Activated T-helper 1 cell treated with anti-CD3 and anti-CD28 coated beads, Interleukin-12 subunit alpha, Interleukin-12 subunit beta, Interleukin-2, Interleukin-4 antibody, amounts not matched to agents 30 ng/mL and 10 ng/mL and 1 ng/mL, durations not matched to agents 14 hours and 24 hours and 36 hours (primary cell): ENCODE results near the gene RRP9. TPM values are rescaled to one million over a fixed set of nuclear protein-coding genes. Genes with fewer than 3 reads are reported as not detected.
"Not testable (repeated sequence)": the region's sequence is repeated elsewhere in the genome, so short reads cannot be mapped to it uniquely, and the experiment has no call there.

Source experiments
- DNase-seq: peaks from one replicate; pipeline ENCODE4 v3.0.0; 2021; ENCODE audit warnings: low spot score
- H3K27ac Mint-ChIP-seq: one replicate; pipeline ENCODE4 v1.8.0; 2021; ENCODE audit warnings: mild to moderate bottlenecking, mixed read lengths
- H3K27me3 Mint-ChIP-seq: one replicate; pipeline ENCODE4 v1.8.0; 2022; ENCODE audit warnings: mild to moderate bottlenecking, moderate library complexity, mixed read lengths; ENCODE audit not compliant: insufficient read depth
- H3K36me3 Mint-ChIP-seq: one replicate; pipeline ENCODE4 v1.8.0; 2021; ENCODE audit warnings: low read depth, mixed read lengths
- H3K4me1 Mint-ChIP-seq: one replicate; pipeline ENCODE4 v1.8.0; 2021; ENCODE audit warnings: low read depth, mixed read lengths
- H3K4me3 Mint-ChIP-seq: one replicate; pipeline ENCODE4 v1.8.0; 2021; ENCODE audit warnings: mild to moderate bottlenecking, moderate library complexity, mixed read lengths
- H3K9me3 Mint-ChIP-seq: one replicate; pipeline ENCODE4 v1.8.0; 2021; ENCODE audit warnings: mixed read lengths
- intact Hi-C: fragments of 100-400 bp; cut with micrococcal nuclease; formaldehyde crosslinking; loops from one replicate; pipeline ENCODE4 v1.15.1; 2024
- total RNA-seq: library from RNA; stranded (reverse); gene quantifications from 2 replicates; pipeline ENCODE4 v1.2.3, GENCODE V29; 2022

Gene RRP9
- total RNA-seq, 1 donor from 2014 or later: 91.8 TPM

- no peak overlapping the region for H3K4me3 Mint-ChIP-seq
- H3K4me1 Mint-ChIP-seq: peaks cover 36% of the 10 kb centered on the region
- H3K36me3 Mint-ChIP-seq: peaks cover 41% of the 10 kb centered on the region
- no peaks in the 10 kb centered on the region for H3K27me3 Mint-ChIP-seq
- DNase-seq: no peak
- H3K27ac Mint-ChIP-seq: no peak overlapping the region
- H3K9me3 Mint-ChIP-seq: no peaks in the 10 kb centered on the region
- intact Hi-C loops: no loop called here
Measured at GRCh38 chr3:51937014-51937413, 4.7 kb downstream of the RRP9 start.

- Mint-ChIP-seq H3K4me3 (no peak overlapping the region), H3K9me3 (no peaks in the 10 kb centered on the region), H3K36me3 (peaks cover 43% of the 10 kb centered on the region), H3K27me3 (no peaks in the 10 kb centered on the region), H3K27ac (no peak overlapping the region), H3K4me1 (peaks cover 36% of the 10 kb centered on the region)
- no peak for DNase-seq
- intact Hi-C loops: no loop called here
Measured at GRCh38 chr3:51935886-51936755, 5.6 kb downstream of the RRP9 start.

GRCh38 chr3:51934991-51935885 is 6.5 kb downstream of the RRP9 start:
- Mint-ChIP-seq H3K36me3 (peaks cover 41% of the 10 kb centered on the region), H3K27ac (no peak overlapping the region), H3K9me3 (no peaks in the 10 kb centered on the region), H3K4me3 (no peak overlapping the region), H3K4me1 (peaks cover 27% of the 10 kb centered on the region), H3K27me3 (no peaks in the 10 kb centered on the region)
- intact Hi-C loops: no loop called here
- DNase-seq: no peak

GRCh38 chr3:51934139-51934850 is 7.4 kb downstream of the RRP9 start:
- Mint-ChIP-seq H3K4me3 (no peak overlapping the region), H3K36me3 (peaks cover 40% of the 10 kb centered on the region), H3K27ac (no peak overlapping the region), H3K9me3 (no peaks in the 10 kb centered on the region), H3K4me1 (peaks cover 17% of the 10 kb centered on the region), H3K27me3 (no peaks in the 10 kb centered on the region)
- intact Hi-C loops: no loop called here
- DNase-seq: no peak

- Mint-ChIP-seq H3K4me1 (peaks cover 13% of the 10 kb centered on the region), H3K9me3 (no peaks in the 10 kb centered on the region), H3K27ac (no peak overlapping the region), H3K27me3 (no peaks in the 10 kb centered on the region), H3K36me3 (peaks cover 36% of the 10 kb centered on the region), H3K4me3 (no peak overlapping the region)
- intact Hi-C loops: no loop called here
- DNase-seq: no peak
Measured at GRCh38 chr3:51933471-51934138, 8.1 kb downstream of the RRP9 start.

GRCh38 chr3:51932471-51933370 is 9.0 kb downstream of the RRP9 start:
- peaks cover 35% of the 10 kb centered on the region for H3K36me3 Mint-ChIP-seq
- H3K4me1 Mint-ChIP-seq: peaks cover 7% of the 10 kb centered on the region
- H3K4me3 Mint-ChIP-seq: no peak overlapping the region
- no peaks in the 10 kb centered on the region for H3K27me3 Mint-ChIP-seq
- no peak for DNase-seq
- H3K27ac Mint-ChIP-seq: no peak overlapping the region
- intact Hi-C loops: no loop called here
- no peaks in the 10 kb centered on the region for H3K9me3 Mint-ChIP-seq

- no peaks in the 10 kb centered on the region for H3K4me1 Mint-ChIP-seq
- no peaks in the 10 kb centered on the region for H3K9me3 Mint-ChIP-seq
- peaks cover 25% of the 10 kb centered on the region for H3K36me3 Mint-ChIP-seq
- no peaks in the 10 kb centered on the region for H3K27me3 Mint-ChIP-seq
- H3K4me3 Mint-ChIP-seq: no peak overlapping the region
- DNase-seq: no peak
- H3K27ac Mint-ChIP-seq: no peak overlapping the region
- intact Hi-C loops: no loop called here
Measured at GRCh38 chr3:51931756-51932155, 9.9 kb downstream of the RRP9 start.

- Mint-ChIP-seq H3K27me3 (no peaks in the 10 kb centered on the region), H3K9me3 (no peaks in the 10 kb centered on the region), H3K27ac (no peak overlapping the region), H3K36me3 (peaks cover 19% of the 10 kb centered on the region), H3K4me3 (no peak overlapping the region), H3K4me1 (no peaks in the 10 kb centered on the region)
- no peak for DNase-seq
- intact Hi-C loops: no loop called here
Measured at GRCh38 chr3:51930439-51930838, 11.3 kb downstream of the RRP9 start.

- no peak overlapping the region for H3K4me3 Mint-ChIP-seq
- H3K4me1 Mint-ChIP-seq: no peaks in the 10 kb centered on the region
- no peaks in the 10 kb centered on the region for H3K9me3 Mint-ChIP-seq
- DNase-seq: no peak
- H3K36me3 Mint-ChIP-seq: peaks cover 13% of the 10 kb centered on the region
- H3K27me3 Mint-ChIP-seq: no peaks in the 10 kb centered on the region
- intact Hi-C loops: no loop called here
- no peak overlapping the region for H3K27ac Mint-ChIP-seq
Measured at GRCh38 chr3:51929420-51930003, 12.2 kb downstream of the RRP9 start.

- DNase-seq, intact Hi-C loops: not testable (repeated sequence)
Measured at GRCh38 chr3:51928981-51929380, 12.7 kb downstream of the RRP9 start.

GRCh38 chr3:51928438-51928837 is 13.3 kb downstream of the RRP9 start:
- Mint-ChIP-seq H3K4me1 (no peaks in the 10 kb centered on the region), H3K9me3 (no peaks in the 10 kb centered on the region), H3K36me3 (peaks cover 10% of the 10 kb centered on the region), H3K4me3 (no peak overlapping the region), H3K27ac (no peak overlapping the region), H3K27me3 (no peaks in the 10 kb centered on the region)
- DNase-seq: no peak
- intact Hi-C loops: no loop called here

More at GRCh38 chr3:51928981-51929380, 12.7 kb downstream of the RRP9 start:
- peaks cover 13% of the 10 kb centered on the region for H3K36me3 Mint-ChIP-seq
- not testable (repeated sequence) for H3K4me1 Mint-ChIP-seq, H3K27me3 Mint-ChIP-seq, H3K27ac Mint-ChIP-seq, H3K4me3 Mint-ChIP-seq, H3K9me3 Mint-ChIP-seq
